Measurements from ENCODE around the gene NETO1. TPM values are rescaled to one million over a fixed set of nuclear protein-coding genes. Genes with fewer than 3 reads are reported as not detected.

NETO1 gene
- polyA plus RNA-seq, 1 donor (not counting 4 experiments of a cell fraction or from before 2014, with no cell fraction given), result 19.2 TPM

DNA sequence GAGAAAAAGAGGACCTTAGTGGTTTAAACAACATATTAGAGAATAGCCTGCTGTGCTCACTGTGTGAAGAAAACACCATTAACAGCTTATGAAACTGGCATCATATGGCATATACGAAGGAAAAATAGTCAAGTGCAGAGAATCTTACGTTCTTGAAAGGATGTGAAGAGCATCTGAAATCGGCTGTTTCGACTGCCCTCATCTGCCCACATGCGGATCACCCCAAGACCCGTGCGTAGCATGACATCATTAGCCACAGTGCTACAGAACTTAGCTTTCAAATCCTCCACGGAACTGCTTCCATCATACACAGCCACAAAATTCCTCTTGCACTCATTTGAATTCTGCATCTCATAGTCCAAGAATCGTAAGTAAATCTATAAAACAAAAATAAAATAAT is 84.3 kb downstream of the NETO1 start:
- dilution Hi-C loops (cut with MboI; ENCODE audit: extremely low pct_ligation_motif_present, low sequenced_read_pairs), result no loop called here

DNA sequence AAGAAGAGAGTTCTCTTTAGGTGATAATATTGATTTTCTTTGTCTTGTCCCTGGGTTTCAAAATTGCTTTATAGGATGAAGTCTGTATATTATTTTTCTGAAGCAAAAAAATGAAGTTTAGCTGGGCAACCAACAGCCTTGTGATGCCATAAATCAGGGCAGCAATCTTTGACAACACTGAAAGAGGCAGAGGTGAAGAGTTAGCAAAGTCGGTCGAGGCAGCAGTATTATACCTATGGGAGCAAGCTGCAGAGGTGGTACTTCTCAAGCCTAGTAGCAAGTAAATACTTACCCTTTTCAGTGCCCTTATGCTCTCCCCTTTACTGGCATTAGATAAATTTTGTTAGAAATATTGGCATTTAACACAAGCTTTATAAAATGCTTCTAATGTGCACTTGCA is 92.9 kb downstream of the NETO1 start:
- no peak for TF ChIP-seq EZH2 (IDR thresholded peaks at IDR 0.05; ENCODE audit: low read length)
- TF ChIP-seq, protein P1, sequence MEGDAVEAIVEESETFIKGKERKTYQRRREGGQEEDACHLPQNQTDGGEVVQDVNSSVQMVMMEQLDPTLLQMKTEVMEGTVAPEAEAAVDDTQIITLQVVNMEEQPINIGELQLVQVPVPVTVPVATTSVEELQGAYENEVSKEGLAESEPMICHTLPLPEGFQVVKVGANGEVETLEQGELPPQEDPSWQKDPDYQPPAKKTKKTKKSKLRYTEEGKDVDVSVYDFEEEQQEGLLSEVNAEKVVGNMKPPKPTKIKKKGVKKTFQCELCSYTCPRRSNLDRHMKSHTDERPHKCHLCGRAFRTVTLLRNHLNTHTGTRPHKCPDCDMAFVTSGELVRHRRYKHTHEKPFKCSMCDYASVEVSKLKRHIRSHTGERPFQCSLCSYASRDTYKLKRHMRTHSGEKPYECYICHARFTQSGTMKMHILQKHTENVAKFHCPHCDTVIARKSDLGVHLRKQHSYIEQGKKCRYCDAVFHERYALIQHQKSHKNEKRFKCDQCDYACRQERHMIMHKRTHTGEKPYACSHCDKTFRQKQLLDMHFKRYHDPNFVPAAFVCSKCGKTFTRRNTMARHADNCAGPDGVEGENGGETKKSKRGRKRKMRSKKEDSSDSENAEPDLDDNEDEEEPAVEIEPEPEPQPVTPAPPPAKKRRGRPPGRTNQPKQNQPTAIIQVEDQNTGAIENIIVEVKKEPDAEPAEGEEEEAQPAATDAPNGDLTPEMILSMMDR (optimal IDR thresholded peaks at IDR 0.05 in 1 of 3, IDR thresholded peaks at IDR 0.05 in 1 of 3, conservative IDR thresholded peaks at IDR 0.05 in 1 of 3; ENCODE audit: extremely low read depth in 1 of 3, insufficient read depth in 2 of 3, low read length in 3 of 3), result no peak
- dilution Hi-C loops (cut with MboI; ENCODE audit: extremely low pct_ligation_motif_present, low sequenced_read_pairs), result no loop called here
- Histone ChIP-seq H3K4me3 (ENCODE audit: control insufficient read depth in 2 of 3, extremely low read depth in 1 of 3, insufficient read depth in 2 of 3, low read depth in 1 of 3, low read length in 3 of 3) (no peak overlapping the region), H3K4me1 (ENCODE audit: control insufficient read depth, extremely low read depth, insufficient read depth, low read length) (no peaks in the 10 kb centered on the region), H3K27me3 (ENCODE audit: control insufficient read depth, extremely low read depth, insufficient read depth, low read length) (no peaks in the 10 kb centered on the region), H4K20me1 (ENCODE audit: control insufficient read depth, extremely low read depth, insufficient read depth, low read length) (no peaks in the 10 kb centered on the region), H3K27ac (ENCODE audit: control insufficient read depth, insufficient read depth, low read length) (no peak overlapping the region), H3K4me2 (ENCODE audit: control insufficient read depth, extremely low read depth, insufficient read depth, low read depth, low read length) (no peak overlapping the region), H3K79me2 (ENCODE audit: control insufficient read depth, insufficient read depth, low read length) (no peaks in the 10 kb centered on the region), H2AFZ (ENCODE audit: control insufficient read depth, low read length) (no peak overlapping the region), H3K36me3 (ENCODE audit: control insufficient read depth in 2 of 2, extremely low read depth in 1 of 2, insufficient read depth in 2 of 2, low read length in 2 of 2) (no peaks in the 10 kb centered on the region), H3K9me1 (ENCODE audit: control insufficient read depth, extremely low read depth, insufficient read depth, low read length) (no peaks in the 10 kb centered on the region), H3K9me3 (ENCODE audit: control insufficient read depth, low read depth, low read length) (no peaks in the 10 kb centered on the region), H3K9ac (ENCODE audit: control insufficient read depth, extremely low read depth, insufficient read depth, low read length) (no peak overlapping the region)
- FAIRE-seq (no peak), DNase-seq (ENCODE audit: low read depth, low spot score) (no peak)

More for the DNA sequence above, 84.3 kb downstream of the NETO1 start:
- TF ChIP-seq, protein P1 (optimal IDR thresholded peaks at IDR 0.05 in 1 of 3, IDR thresholded peaks at IDR 0.05 in 1 of 3, conservative IDR thresholded peaks at IDR 0.05 in 1 of 3; ENCODE audit: extremely low read depth in 1 of 3, insufficient read depth in 2 of 3, low read length in 3 of 3), result no peak
- TF ChIP-seq EZH2 (IDR thresholded peaks at IDR 0.05; ENCODE audit: low read length), result no peak
- Histone ChIP-seq H3K4me2 (ENCODE audit: control insufficient read depth, extremely low read depth, insufficient read depth, low read depth, low read length) (no peak overlapping the region), H2AFZ (ENCODE audit: control insufficient read depth, low read length) (no peak overlapping the region), H3K36me3 (ENCODE audit: control insufficient read depth in 2 of 2, extremely low read depth in 1 of 2, insufficient read depth in 2 of 2, low read length in 2 of 2) (no peaks in the 10 kb centered on the region), H4K20me1 (ENCODE audit: control insufficient read depth, extremely low read depth, insufficient read depth, low read length) (no peaks in the 10 kb centered on the region), H3K9me1 (ENCODE audit: control insufficient read depth, extremely low read depth, insufficient read depth, low read length) (no peaks in the 10 kb centered on the region), H3K79me2 (ENCODE audit: control insufficient read depth, insufficient read depth, low read length) (no peaks in the 10 kb centered on the region), H3K4me1 (ENCODE audit: control insufficient read depth, extremely low read depth, insufficient read depth, low read length) (no peaks in the 10 kb centered on the region), H3K27ac (ENCODE audit: control insufficient read depth, insufficient read depth, low read length) (no peak overlapping the region), H3K9me3 (ENCODE audit: control insufficient read depth, low read depth, low read length) (no peaks in the 10 kb centered on the region), H3K4me3 (ENCODE audit: control insufficient read depth in 2 of 3, extremely low read depth in 1 of 3, insufficient read depth in 2 of 3, low read depth in 1 of 3, low read length in 3 of 3) (no peak overlapping the region), H3K9ac (ENCODE audit: control insufficient read depth, extremely low read depth, insufficient read depth, low read length) (no peak overlapping the region), H3K27me3 (ENCODE audit: control insufficient read depth, extremely low read depth, insufficient read depth, low read length) (no peaks in the 10 kb centered on the region)
- FAIRE-seq (no peak), DNase-seq (ENCODE audit: low read depth, low spot score) (no peak)
